GM19043 (cell line): ENCODE results near the gene RNF111.
A peak's percentile ranks its signal among the peaks of the same experiment; 100 is the strongest.
"Not testable (repeated sequence)": the region's sequence is repeated elsewhere in the genome, so short reads cannot be mapped to it uniquely, and the experiment has no call there.

Experiments used
- ATAC-seq: cut with Tn5 transposase; IDR thresholded peaks from one replicate; pipeline ENCODE4 v1.9.1; 2021; ENCODE audit warnings: low read depth; ENCODE audit not compliant: unreplicated experiment

RNF111 gene

DNA sequence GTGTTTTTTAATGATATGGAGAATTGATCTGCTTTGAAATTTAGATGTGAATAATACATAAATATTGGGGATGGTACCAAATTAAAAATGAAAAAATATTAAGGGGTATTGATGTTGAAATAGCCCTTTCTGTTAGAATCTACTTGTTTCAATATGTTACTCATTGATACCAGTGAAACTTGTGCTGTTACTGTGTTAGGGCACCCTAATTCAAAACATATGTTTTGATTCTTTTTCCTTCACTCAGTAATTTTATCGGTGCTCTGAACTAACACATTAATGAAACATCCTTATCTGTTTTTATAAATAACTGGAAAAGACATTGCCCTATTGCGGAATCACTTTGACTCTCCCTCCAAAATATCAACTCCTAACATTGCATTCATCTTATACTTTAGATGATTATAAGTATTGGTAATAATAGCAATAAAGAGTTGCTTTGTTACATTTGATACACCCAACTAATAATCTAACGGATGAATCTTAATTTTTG is 65.5 kb downstream of the RNF111 start:
- ATAC-seq, result no peak

DNA sequence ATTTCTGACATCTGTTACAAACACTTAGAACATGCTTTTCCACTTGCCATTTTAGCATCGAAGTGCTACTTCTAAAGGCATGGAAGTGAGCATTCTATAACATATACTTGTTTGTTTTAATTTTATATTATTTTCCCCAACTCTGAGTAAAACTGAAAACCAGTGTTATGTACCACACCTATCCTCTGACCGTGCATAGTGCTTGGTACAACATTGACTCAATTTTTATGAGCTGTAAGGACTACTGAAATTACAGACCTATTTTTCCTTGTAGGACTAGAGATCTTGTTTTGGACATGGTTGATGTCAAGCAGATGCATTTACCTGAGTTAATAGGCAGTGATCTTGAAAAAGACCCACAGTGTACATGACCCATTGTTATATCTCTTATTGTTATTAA is 66.0 kb downstream of the RNF111 start:
- no peak for ATAC-seq

DNA sequence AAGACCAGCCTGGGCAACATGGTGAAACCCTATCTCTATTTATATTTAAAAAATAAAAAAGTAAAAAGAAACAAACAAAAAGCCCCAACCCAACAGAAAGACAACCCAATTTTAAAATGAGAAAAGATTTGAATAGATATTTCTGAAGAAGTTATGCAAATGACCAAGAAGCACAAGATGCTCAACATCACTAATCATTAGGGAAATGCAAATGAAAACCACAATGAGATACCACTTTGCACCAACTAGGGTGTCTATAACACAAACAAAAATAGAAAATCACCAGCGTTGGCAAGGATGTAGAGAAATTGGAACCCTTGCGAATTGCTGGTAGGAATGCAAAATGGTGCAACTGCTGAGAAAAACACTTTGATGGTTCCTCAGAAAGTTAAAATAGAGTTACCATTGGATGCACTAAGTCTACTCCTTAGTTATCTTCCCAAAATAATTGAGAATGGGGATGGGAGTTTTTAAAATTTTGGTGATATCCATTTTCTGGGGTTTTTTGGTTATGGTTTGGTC is 71.7 kb downstream of the RNF111 start:
- no peak for ATAC-seq

DNA sequence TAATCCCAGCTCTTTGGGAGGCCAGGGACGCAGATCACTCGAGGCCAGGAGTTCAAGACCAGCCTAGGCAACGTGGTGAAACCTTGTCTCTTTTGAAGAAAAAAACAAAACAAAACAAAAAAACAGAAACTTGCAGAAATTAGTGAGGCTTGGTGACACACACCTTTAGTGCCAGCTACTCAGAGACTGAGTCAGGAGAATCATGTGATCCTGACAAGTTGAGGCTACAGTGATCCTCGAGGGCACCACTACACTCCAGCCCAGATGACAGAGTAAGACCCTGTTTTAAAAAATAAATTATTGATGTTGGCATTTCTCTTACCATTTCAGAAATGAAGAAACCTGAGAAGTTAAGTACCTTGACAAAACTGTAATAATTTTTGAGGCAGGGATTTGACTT is 72.9 kb downstream of the RNF111 start:
- no peak for ATAC-seq

DNA sequence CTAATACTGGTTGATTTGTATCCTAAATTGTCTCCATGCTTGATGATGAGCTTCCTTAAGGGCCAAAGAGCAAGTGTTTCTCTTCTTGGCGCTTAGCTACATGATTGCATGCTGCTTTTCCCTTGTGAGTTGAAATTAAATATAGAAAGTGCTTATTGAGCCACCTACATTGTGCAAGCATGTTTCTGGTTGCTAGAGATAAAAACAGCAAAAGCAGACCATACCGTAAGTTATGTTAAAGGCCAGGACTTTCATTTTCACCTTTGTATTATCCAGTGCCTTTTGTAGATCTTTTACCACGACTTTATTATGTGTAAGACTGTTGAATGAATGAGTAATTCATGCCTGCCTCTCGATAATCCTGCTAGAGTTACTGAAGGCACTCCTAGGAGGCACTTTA is 75.6 kb downstream of the RNF111 start:
- ATAC-seq, result no peak

DNA sequence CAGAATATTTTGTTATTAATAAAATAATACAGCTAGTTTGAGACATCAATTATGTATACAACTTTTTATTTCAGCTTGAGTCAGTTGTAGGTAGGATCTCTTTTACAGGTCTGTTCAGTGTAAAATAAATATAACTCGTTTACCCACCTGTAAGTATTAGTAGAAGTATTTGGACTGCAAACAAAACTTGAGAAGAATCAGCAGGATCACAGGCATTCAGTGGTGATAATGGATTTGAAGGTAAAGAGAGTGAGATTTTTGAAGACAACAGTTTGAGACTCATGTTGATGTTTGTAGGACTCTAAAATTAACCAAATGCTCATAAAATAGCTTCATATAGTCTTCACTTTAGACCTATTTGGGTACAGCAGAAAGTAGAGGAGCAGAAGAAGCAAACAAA is 82.0 kb downstream of the RNF111 start:
- no peak for ATAC-seq

DNA sequence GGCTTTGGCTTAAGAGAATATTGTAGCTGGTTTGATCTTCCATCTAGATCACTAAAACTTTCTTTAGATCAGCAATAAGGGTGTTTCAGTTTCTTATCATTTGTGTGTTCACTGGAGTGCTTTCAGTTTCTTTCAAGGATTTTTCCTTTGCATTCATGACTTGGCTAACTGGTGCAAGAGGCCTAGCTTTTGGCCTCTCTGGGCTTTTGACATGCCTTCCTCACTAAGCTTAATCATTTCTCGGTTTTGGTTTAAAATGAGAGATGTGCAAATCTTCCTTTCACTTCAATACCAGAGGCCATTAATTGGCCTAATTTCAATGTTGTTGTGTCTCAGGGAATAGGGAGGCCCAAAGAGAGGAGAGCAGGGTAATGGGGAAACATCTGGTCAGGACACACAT is 87.1 kb downstream of the RNF111 start:
- no peak for ATAC-seq

DNA sequence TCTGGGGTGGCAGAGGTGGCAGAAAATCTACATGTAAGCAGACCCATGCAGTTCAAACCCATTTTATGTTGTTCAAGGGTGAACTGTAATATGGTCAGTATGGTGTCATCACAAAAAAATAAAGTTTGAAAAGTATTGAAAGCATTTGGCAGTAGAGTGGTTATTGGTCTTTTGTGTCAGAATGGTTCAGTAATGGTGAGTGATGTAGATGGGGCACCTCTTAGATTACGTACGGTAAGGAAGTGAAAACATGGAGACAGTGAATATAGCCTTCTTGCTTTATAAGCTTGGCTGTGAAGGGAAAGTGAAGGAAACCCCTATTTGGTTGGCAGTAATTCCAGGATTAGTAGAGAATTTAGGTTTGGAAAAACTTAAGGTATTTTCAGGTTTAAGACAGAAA is 100.3 kb downstream of the RNF111 start:
- ATAC-seq, result no peak

DNA sequence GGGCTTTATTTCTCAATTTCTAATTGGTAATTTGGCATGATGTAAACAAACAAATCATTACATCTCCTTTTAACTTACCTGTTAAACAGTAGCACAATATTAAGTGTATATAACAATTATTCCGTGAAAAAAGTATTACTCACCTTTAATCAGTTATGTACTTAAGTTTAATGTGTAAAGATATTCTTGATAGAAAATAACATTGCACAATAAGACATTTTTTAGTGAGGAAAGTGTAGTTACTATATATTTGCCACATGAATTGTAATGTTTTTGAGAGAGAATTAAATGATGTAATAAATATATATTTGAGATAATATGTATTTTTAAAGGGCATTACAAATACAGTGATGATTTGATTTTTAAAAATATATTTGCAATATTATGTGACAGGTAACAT is 106.6 kb downstream of the RNF111 start:
- no peak for ATAC-seq

DNA sequence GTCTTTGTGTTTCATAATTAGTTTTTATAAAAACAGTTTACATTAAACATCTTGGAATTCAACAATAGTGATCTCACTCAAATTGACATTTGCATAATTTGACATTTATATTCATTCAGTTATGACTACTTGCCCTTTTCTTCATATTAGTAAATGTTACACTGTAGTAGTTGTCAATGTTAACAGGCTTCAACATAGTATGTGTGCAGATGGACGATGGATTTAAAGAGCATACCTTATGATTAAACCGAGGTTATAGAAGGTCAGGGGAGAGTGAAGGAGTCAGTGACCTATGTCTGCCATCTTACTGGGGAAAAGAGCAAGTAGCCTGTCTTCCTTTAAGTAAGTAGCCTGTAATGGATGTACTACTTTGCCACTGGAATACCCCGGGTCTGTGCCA is 109.0 kb downstream of the RNF111 start:
- no peak for ATAC-seq

DNA sequence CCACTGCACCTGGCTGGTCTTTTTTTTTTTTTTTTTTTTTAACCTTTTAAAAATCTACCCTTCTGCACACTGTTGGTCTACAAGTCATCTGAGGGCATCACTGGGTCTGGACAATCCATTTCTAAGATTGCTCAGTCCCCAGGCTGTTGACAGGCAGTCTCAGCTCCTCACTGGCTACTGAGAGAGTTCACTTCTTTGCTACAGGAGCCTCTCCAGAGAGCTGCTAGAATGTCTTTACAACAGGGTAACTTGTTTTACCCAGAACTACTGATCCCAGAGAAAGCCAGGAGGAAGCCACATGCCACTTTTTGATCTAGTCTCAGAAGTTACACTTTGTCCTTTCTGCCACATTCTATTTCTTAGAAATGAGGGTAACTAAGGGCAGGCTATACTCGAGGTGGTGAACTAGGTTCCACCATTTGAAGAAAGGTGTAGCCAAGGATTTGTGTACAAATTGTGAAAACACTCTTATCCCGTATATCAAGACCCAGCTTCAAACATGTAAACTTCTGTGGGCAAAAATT is 111.8 kb downstream of the RNF111 start:
- ATAC-seq, result no peak

DNA sequence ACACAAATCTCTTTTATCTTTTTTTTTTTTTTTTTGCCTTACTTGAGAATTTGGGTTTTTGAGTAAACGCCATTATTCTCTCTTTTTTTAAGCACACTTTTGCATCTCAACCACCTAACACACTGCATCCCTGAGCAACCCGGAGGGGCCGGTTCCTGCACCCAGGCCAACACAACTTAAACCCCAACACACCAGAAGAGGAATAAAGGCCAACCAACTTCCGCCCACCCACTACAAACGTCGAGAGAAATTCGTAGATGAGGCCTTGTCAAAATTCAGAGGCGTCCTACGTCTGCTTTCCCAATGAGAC is 117.1 kb downstream of the RNF111 start:
- peak; percentile 23 for ATAC-seq

DNA sequence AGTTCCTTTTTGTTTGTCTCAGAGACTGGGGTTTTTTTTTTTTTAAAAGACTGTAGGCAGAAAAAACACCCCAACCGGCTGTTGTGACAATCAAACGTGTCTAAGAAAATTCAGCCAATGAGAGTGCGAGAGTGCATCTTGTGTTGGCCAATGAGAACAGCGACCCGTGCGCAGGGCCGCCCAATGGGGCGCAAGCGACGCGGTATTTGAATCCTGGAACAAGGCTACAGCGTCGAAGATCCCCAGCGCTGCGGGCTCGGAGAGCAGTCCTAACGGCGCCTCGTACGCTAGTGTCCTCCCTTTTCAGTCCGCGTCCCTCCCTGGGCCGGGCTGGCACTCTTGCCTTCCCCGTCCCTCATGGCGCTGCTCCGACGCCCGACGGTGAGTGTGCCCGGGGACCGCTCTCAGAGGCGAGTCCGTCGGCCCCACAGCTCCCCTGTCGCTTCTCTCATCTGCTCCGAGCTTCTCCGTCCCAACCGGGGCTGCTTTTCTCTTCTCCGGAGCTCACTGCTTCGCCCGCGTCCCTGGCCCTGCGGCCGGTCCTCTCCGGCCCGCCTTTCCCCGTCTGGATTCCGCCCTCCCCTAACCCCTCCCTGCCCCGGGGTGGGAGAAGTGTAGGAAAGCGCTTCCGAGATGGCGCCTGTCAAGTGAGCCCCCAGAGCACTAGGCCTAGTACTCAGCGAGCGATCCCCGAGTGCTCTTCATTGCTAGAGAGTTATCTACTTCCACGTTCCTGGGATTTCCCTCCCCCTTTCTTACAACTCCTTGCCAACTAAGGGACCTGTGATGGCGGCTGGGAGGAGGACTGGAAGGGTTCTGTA is 117.7 kb downstream of the RNF111 start, which contains the start of gene CCNB2:
TSS of gene CCNB2 (plus strand) at position 235 of the 821 bp plus-strand sequence. CDS start at position 358, 123 bp downstream.
- peak; percentile 97 for ATAC-seq

DNA sequence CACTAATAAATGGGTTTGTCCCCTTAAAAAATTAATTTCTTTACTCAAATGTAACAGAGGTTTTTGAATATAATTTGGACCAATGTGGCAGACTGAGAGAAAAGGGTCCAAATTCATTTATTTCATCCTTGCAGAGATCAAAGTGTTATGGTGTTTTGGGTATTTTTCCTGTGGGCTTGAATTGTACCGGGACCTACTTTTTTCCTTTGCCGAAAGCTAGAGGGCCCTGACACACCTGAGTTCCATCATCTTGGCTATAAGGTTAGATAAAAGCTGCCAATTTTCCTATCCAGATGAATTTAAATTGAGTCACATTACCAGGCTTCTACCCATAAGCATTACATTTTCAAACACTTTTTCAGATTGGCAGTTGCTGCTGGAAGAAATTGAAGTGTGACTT is 118.4 kb downstream of the RNF111 start:
- no peak for ATAC-seq

DNA sequence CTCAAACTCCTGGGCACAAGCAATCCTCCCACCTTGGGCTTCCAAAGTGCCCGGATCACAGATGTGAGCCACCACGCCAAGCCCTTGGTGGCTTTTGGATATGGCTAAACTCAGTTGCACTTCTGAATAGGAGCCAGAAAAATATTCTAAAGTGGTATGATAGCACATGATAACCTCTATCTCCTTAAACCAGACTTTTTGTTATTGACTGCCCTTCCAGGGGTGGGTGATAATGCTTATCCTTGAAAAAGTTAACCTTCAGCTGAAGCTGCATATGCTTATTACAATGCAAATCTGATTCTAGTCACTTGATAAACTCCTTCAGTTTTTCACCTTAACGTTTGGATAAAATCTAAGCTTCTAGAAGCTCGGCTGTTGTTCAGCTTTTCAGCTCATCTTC is 123.8 kb downstream of the RNF111 start:
- ATAC-seq, result no peak

DNA sequence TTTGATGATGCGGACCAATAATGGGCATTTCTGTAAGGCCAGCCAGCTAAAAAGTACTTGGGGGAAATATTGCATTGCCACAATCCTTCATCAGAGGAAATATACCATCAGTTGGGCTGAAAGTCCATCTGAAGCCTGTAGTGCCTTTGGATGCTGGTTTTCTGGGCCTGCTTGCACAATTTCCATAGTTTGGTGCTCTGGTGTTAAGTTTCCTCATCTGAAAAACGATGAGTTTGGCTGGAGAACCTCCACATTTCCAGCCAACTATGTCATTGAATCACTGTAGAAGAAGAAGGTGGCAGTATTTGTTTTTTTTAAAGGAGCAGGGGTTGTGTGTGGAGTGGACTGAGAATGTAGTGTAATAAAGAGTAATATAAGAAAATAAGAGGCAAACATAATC is 127.6 kb downstream of the RNF111 start:
- no peak for ATAC-seq

DNA sequence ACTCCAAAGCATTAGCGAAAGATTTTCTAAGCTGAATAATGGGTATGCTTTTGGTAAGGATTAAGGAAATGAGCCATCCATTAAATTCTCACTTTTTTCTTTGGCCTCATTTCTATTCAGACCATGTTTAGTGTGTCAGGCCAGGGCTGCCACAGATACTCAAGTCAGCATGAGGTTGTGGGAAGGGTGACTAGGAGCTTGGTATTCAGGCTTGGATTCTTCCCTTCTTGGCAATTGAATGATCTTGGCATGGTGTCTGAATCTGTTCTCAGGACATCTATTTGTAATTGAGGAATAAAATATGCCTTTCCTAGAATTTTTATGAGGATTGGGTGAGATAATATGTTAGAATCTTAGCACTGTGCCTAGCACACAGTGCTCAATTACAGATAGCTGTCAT is 128.7 kb downstream of the RNF111 start:
- no peak for ATAC-seq

DNA sequence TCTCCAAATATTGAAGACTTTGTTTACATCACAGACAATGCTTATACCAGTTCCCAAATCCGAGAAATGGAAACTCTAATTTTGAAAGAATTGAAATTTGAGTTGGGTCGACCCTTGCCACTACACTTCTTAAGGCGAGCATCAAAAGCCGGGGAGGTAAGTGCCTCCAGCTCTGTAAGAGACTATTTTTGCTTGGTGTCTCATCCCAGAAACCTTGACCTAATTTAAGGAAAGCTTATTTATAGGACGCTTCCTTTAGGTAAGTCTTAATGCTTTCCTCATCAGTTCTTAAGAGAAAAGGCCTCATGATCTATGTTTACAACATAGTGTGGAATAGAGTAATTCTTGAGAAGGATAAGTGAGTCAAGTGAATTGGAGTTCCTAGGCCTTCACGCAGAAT is 129.3 kb downstream of the RNF111 start:
- ATAC-seq, result no peak

DNA sequence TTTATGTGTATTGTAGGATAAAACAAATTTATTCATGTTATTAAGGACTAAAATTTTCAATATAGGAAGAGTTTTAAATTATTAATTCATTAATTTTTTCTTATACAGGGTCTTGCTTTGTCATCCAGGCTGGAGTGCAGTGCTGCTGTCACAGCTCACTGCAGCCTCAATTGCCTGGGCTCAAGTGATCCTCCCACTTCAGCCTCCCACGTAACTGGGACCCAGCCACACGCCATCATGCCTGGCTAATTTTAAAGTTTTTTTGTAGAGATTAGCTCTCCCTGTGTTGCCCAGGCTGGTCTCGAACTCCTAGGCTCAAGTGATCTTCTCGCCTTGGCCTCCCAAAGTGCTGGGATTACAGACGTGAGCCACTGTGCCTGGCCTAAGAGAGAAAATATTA is 132.2 kb downstream of the RNF111 start:
- no peak for ATAC-seq

DNA sequence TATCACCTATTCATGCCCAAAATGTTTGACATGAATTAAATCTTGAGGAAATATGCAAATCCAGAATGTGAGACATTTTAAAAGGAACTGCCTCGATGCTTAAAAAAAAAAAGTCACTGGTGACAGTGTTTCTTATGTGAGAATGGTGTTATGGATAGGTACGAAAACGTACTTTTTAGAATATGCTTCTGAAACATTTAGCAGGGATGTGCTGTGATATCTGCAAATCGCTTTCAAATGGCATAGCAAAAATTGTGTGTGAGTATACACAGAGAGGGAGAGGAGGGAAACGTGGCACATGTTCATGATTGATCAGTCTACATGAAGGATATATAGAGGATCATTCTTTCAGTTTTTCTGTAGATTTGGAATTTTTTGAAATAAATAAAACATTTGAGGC is 133.5 kb downstream of the RNF111 start:
- no peak for ATAC-seq

DNA sequence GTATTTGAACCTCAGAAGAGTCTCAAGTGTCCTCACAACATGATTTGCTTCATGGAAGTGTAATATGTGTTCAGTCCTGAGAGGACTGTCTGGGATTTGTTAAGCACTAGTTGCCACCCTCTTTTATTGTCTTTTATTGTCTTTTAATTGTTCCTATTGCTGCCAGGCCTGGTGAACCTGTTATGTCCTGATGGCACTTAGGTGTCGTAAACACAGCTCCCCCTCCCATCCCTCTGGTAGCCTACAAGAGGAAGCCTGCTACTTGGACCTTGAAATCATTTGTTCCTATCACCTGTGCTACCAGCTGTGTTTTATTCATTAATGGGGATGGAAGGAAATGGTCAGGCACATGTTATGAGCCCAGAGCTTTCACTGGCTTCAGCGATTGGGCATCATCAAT is 136.8 kb downstream of the RNF111 start:
- no peak for ATAC-seq

DNA sequence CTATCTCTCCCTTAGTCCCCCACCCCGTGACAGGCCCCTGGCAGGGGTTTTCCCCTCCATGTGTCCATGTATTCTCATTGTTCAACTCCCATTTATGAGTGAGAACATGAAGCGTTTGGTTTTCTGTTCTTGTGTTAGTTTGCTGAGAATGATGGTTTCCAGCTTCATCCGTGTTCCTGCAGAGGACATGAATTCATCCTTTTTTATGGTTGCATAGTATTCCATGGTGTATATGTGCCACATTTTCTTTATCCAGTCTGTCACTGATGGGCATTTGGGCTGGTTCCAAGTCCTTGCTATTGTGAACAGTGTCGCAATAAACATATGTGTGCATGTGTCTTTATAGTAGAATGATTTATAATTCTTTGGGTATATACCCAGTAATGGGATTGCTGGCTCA is 138.2 kb downstream of the RNF111 start:
- ATAC-seq, result not testable (repeated sequence)
